SU-DHL-6 (cell line): ENCODE data around the gene H2BK1.

Experiments used
- H2AFZ ChIP-seq: fragments of 200-600 bp; sonication (generic); 2 replicates; pipeline ENCODE4 v1.6.1; 2014; ENCODE audit warnings: low read depth, mild to moderate bottlenecking, moderate library complexity, mixed read lengths, antibody characterized with exemption, low read length; ENCODE audit not compliant: severe bottlenecking
- H3F3A ChIP-seq: fragments of 200-600 bp; shearing (Covaris generic); 2 replicates; pipeline ENCODE4 v1.6.0; 2016; ENCODE audit warnings: antibody characterized with exemption, mild to moderate bottlenecking; ENCODE audit not compliant: insufficient read depth
- H3K27ac ChIP-seq: fragments of 200-600 bp; sonication (generic); 2 replicates; pipeline ENCODE4 v1.5.1; 2016; ENCODE audit warnings: low read depth, mild to moderate bottlenecking, low read length, moderate library complexity, mixed read lengths
- H3K27me3 ChIP-seq: fragments of 200-600 bp; sonication (generic), shearing (Covaris generic); 2 replicates; pipeline ENCODE4 v1.6.0; 2014; ENCODE audit warnings: mild to moderate bottlenecking, low read length
- H3K36me3 ChIP-seq: fragments of 200-600 bp; sonication (generic); 2 replicates; pipeline ENCODE4 v1.6.1; 2014; ENCODE audit warnings: mild to moderate bottlenecking, low read length, mixed read lengths
- H3K4me2 ChIP-seq: fragments of 300-600, 200-600 bp; shearing (Covaris generic), sonication (generic); 2 replicates; pipeline ENCODE4 v1.6.0; 2014; ENCODE audit warnings: low read length, low read depth, mild to moderate bottlenecking; ENCODE audit not compliant: poor library complexity, severe bottlenecking
- H3K4me3 ChIP-seq: fragments of 200-600 bp; sonication (generic); 2 replicates; pipeline ENCODE4 v1.5.1; 2014; ENCODE audit warnings: antibody characterized with exemption, low read length, mild to moderate bottlenecking, mixed read lengths; ENCODE audit not compliant: insufficient read depth, poor library complexity, severe bottlenecking
- H3K79me2 ChIP-seq: fragments of 200-600 bp; sonication (generic); 2 replicates; pipeline ENCODE4 v1.6.1; 2014; ENCODE audit warnings: mild to moderate bottlenecking, low read length, moderate library complexity; ENCODE audit not compliant: insufficient read depth
- H3K9ac ChIP-seq: fragments of 200-600 bp; sonication (generic); 2 replicates; pipeline ENCODE4 v1.7.0; 2014; ENCODE audit warnings: mild to moderate bottlenecking, low read length
- H3K9me2 ChIP-seq: fragments of 200-600 bp; sonication (generic); replicated peaks from 2 replicates; pipeline ENCODE4 v1.6.1; 2014; ENCODE audit warnings: low read length; ENCODE audit not compliant: insufficient read depth
- H3K9me3 ChIP-seq: fragments of 200-600 bp; sonication (generic); 2 replicates; pipeline ENCODE4 v1.6.1; 2014; ENCODE audit warnings: low read length, mixed read lengths; ENCODE audit not compliant: insufficient read depth
- H4K20me1 ChIP-seq: fragments of 200-600 bp; sonication (generic); 2 replicates; pipeline ENCODE4 v1.6.1; 2014; ENCODE audit warnings: low read depth, mild to moderate bottlenecking, antibody characterized with exemption, low read length, moderate library complexity, mixed read lengths
- CTCF ChIP-seq: fragments of 200-600 bp; sonication (generic); IDR thresholded peaks from one replicate; pipeline ENCODE4 v1.5.1; 2017; ENCODE audit warnings: antibody characterized with exemption, mild to moderate bottlenecking, low read length, moderate library complexity; ENCODE audit not compliant: insufficient read depth, poor library complexity, severe bottlenecking
- EZH2phosphoT487 ChIP-seq: fragments of 200-600 bp; sonication (generic), shearing (Covaris generic); conservative IDR thresholded peaks from 2 replicates; pipeline ENCODE4 v1.6.1; 2018; ENCODE audit warnings: mild to moderate bottlenecking, antibody characterized with exemption, low read length, moderate library complexity, mixed read lengths

The H2BK1 gene

DNA sequence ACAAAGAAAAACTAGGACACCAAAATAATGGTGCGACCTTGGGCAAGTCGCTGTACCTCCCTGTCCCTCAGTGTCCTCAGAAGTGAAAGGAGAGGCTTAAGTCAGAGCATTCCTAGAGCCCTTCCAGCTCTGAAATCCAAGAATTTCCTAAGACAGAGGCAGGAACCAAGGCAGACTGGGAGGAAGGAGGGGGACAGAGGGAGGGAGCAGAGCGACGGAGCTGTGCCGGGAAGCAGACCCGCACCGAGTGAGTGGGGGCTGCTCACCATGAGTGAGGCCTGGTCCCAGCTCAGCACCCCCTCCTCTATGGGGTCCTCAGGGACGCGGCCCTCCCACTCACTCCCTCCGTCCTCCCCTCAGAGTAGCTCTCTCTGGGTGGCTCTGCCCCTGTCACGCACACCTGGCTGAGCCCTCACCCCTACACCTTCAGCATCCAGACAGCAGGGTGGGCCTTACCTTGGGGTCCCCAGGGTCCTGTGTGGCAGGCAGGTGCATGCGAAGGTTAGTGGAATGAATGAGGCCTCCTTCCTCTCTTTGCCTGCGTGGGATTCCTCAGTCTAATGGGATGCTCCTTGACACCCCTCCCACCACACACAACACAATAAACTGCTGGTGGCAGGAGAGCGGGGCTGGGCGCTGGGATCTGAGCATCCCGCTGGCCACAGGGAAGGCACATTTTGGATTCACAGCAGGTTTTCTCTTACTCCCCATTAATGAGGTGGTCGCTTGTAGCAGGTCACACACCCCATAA, 42.8 kb upstream of the H2BK1 start:
- no peak overlapping the region for H3K4me3 ChIP-seq
- no peaks in the 10 kb centered on the region for H3K9me3 ChIP-seq
- H3K27ac ChIP-seq = no peak overlapping the region
- H3K36me3 ChIP-seq = no peaks in the 10 kb centered on the region
- H3K27me3 ChIP-seq = no peaks in the 10 kb centered on the region; the same call in 1 of the 2 replicates
- no peak overlapping the region for H2AFZ ChIP-seq
- TF ChIP-seq EZH2phosphoT487 (no peak), CTCF (no peak)
- H3K9me2 ChIP-seq = no peaks in the 10 kb centered on the region
- H3K4me2 ChIP-seq = no peak overlapping the region
- no peaks in the 10 kb centered on the region for H3K79me2 ChIP-seq
- no peaks in the 10 kb centered on the region for H4K20me1 ChIP-seq
- H3K9ac ChIP-seq = no peak overlapping the region
- H3F3A ChIP-seq = no peaks in the 10 kb centered on the region

- Histone ChIP-seq H3K9ac (no peak overlapping the region), H3K36me3 (no peaks in the 10 kb centered on the region), H4K20me1 (no peaks in the 10 kb centered on the region), H3K27ac (no peak overlapping the region), H3K9me3 (no peaks in the 10 kb centered on the region), H2AFZ (no peak overlapping the region), H3K79me2 (no peaks in the 10 kb centered on the region), H3K4me3 (no peak overlapping the region), H3K4me2 (no peak overlapping the region), H3K9me2 (no peaks in the 10 kb centered on the region), H3F3A (no peaks in the 10 kb centered on the region), H3K27me3 (no peaks in the 10 kb centered on the region; the same call in 1 of the 2 replicates)
- TF ChIP-seq EZH2phosphoT487 (no peak), CTCF (no peak)
Measured at GRCh38 chr7:151252561-151252835, 42.2 kb upstream of the H2BK1 start.

DNA sequence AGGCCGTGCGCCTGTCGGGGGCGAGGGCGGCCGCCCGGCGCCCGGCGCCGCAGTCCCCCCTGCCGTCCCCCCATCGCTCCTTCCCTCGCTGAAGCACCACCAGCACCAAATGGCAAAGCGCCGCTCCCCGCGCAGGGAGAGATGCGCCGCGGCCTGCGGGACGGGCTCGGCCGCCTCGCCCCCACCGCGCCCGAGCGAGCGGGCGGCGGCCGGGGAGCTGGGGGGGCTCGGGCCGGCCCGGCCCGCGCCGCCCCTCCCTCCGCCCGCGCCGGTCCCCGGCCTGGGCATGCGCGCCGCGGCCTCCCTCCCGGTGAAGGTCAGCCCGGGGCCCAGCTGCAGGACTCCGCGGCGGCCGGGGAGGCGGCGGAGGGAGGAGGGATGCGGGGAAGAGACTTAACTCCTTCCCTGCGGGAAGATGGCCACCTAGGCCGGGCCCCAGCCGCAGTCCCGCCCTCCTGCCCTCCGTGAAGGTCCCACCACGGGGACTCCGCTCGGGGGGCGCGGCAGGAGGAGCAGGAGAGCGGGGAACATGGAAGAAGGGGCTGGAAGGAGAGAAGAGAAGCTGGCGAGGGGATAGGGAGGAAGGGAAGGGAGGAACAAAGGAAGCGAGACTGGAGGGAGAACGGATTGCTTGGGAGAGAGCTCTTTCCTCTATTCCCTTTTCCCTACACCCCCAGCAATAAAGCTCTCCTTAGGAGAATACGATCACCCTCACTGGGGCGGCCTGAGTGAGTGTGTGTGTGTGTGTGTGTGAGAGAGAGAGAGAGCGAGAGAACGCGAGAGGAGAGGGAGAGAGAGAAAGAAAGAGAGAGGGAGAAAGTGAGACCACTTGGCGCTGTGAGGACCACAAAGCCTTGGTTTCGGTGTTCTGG, 41.6 kb upstream of the H2BK1 start:
- Histone ChIP-seq H3K79me2 (no peaks in the 10 kb centered on the region), H3K27ac (no peak overlapping the region), H3K9me3 (no peaks in the 10 kb centered on the region), H3K36me3 (no peaks in the 10 kb centered on the region), H4K20me1 (no peaks in the 10 kb centered on the region), H3K4me2 (no peak overlapping the region), H3K9ac (no peak overlapping the region), H3K9me2 (no peaks in the 10 kb centered on the region), H3K27me3 (no peaks in the 10 kb centered on the region; the same call in 1 of the 2 replicates), H2AFZ (no peak overlapping the region), H3F3A (no peaks in the 10 kb centered on the region), H3K4me3 (no peak overlapping the region)
- TF ChIP-seq EZH2phosphoT487 (no peak), CTCF (no peak)
